CD4-positive, alpha-beta T cell treated with Interleukin-21 for 1 hour (primary cell): Measurements from ENCODE around the gene KCNQ2.
"Not testable (repeated sequence)": the region's sequence is repeated elsewhere in the genome, so short reads cannot be mapped to it uniquely, and the experiment has no call there.

Source experiments
- DNase-seq: peaks from one replicate; pipeline ENCODE4 v3.0.0-alpha.2; 2020

Gene KCNQ2

GRCh38 chr20:63488315-63489251 is 16.1 kb upstream of the KCNQ2 start:
- no peak for DNase-seq

GRCh38 chr20:63487781-63488241 is 15.4 kb upstream of the KCNQ2 start:
- no peak for DNase-seq

GRCh38 chr20:63487116-63487764 is 14.8 kb upstream of the KCNQ2 start:
- DNase-seq, result no peak

GRCh38 chr20:63486300-63486855 is 13.9 kb upstream of the KCNQ2 start:
- no peak for DNase-seq

- DNase-seq, result no peak
These were observed 12.4 kb upstream of the KCNQ2 start for GRCh38 chr20:63484651-63485403.

GRCh38 chr20:63484236-63484635 is 11.8 kb upstream of the KCNQ2 start:
- DNase-seq, result no peak

- no peak for DNase-seq
These were observed 11.4 kb upstream of the KCNQ2 start for GRCh38 chr20:63483834-63484233.

GRCh38 chr20:63482021-63482587 is 9.6 kb upstream of the KCNQ2 start:
- DNase-seq, result no peak

GRCh38 chr20:63481503-63481902 is 9.0 kb upstream of the KCNQ2 start:
- DNase-seq, result no peak

GRCh38 chr20:63479695-63480419 is 7.4 kb upstream of the KCNQ2 start:
- DNase-seq, result not testable (repeated sequence)

GRCh38 chr20:63478346-63479302 is 6.2 kb upstream of the KCNQ2 start:
- no peak for DNase-seq

- no peak for DNase-seq
These were observed 5.5 kb upstream of the KCNQ2 start for GRCh38 chr20:63477944-63478343.

- no peak for DNase-seq
These were observed 4.7 kb upstream of the KCNQ2 start for GRCh38 chr20:63477061-63477616.

- no peak for DNase-seq
These were observed 2.8 kb upstream of the KCNQ2 start for GRCh38 chr20:63475209-63475608.

GRCh38 chr20:63473555-63474449 is 1.3 kb upstream of the KCNQ2 start:
- DNase-seq, result no peak

GRCh38 chr20:63472862-63473390 is 471 bp upstream of the KCNQ2 start:
- no peak for DNase-seq

GRCh38 chr20:63471717-63471980 is 806 bp downstream of the KCNQ2 start:
- no peak for DNase-seq

GRCh38 chr20:63471002-63471716 is 1.3 kb downstream of the KCNQ2 start:
- DNase-seq, result no peak

GRCh38 chr20:63470410-63470809 is 2.0 kb downstream of the KCNQ2 start:
- DNase-seq, result no peak
